Stimulated activated CD8-positive, alpha-beta memory T cell treated with anti-CD3 and anti-CD28 coated beads, Interleukin-4, amount 100 ng/mL, for 24 hours (primary cell): ENCODE data around the gene ALS2CL.
A peak's percentile ranks its signal among the peaks of the same experiment; 100 is the strongest.

Experiments
- DNase-seq: peaks from one replicate; pipeline ENCODE4 v3.0.0-alpha.2; 2020; ENCODE audit warnings: low read depth

Gene ALS2CL

GRCh38 chr3:46632792-46633191 is 60.7 kb downstream of the ALS2CL start:
- no peak for DNase-seq

- DNase-seq = peak; percentile 71
These were observed 63.6 kb downstream of the ALS2CL start for GRCh38 chr3:46629551-46630517.

GRCh38 chr3:46628901-46629369 is 64.5 kb downstream of the ALS2CL start:
- no peak for DNase-seq

GRCh38 chr3:46627078-46627477 is 66.4 kb downstream of the ALS2CL start:
- no peak for DNase-seq

- no peak for DNase-seq
These were observed 67.4 kb downstream of the ALS2CL start for GRCh38 chr3:46626039-46626438.

GRCh38 chr3:46624975-46625490 is 68.4 kb downstream of the ALS2CL start:
- DNase-seq = no peak

GRCh38 chr3:46624533-46624932 is 68.9 kb downstream of the ALS2CL start:
- DNase-seq = no peak

GRCh38 chr3:46619845-46620778 is 73.4 kb downstream of the ALS2CL start:
- no peak for DNase-seq
